Stimulated activated CD4-positive, alpha-beta T cell treated with anti-CD3 and anti-CD28 coated beads, Interleukin-4, amount 100 ng/mL, for 24 hours (primary cell): ENCODE data around the gene TTLL6.
A peak's percentile ranks its signal among the peaks of the same experiment; 100 is the strongest.

Experiments used
- DNase-seq: peaks from one replicate; pipeline ENCODE4 v3.0.0-alpha.2; 2020

The TTLL6 gene

GRCh38 chr17:48735062-48735351, 82.0 kb downstream of the TTLL6 start:
- no peak for DNase-seq

GRCh38 chr17:48734333-48735061, 82.5 kb downstream of the TTLL6 start:
- no peak for DNase-seq

GRCh38 chr17:48733632-48734328, 83.2 kb downstream of the TTLL6 start:
- DNase-seq = no peak

GRCh38 chr17:48732688-48733629, 84.1 kb downstream of the TTLL6 start:
- DNase-seq = no peak

- no peak for DNase-seq
Measured at GRCh38 chr17:48731355-48731754, 85.7 kb downstream of the TTLL6 start.

- DNase-seq = no peak
Measured at GRCh38 chr17:48730240-48730550, 86.8 kb downstream of the TTLL6 start.

GRCh38 chr17:48729335-48730239, 87.4 kb downstream of the TTLL6 start:
- DNase-seq = no peak

- peak; percentile 36 for DNase-seq
Measured at GRCh38 chr17:48728232-48729231, 88.5 kb downstream of the TTLL6 start, which contains the start of gene HOXB13. Gene HOXB13, minus strand, starts transcription at chr17:48728750. Its CDS starts 157 bp downstream, at chr17:48728593.

GRCh38 chr17:48727415-48728175, 89.4 kb downstream of the TTLL6 start:
- DNase-seq = no peak

- DNase-seq = no peak
Measured at GRCh38 chr17:48726916-48727286, 90.1 kb downstream of the TTLL6 start.

GRCh38 chr17:48726114-48726915, 90.7 kb downstream of the TTLL6 start:
- DNase-seq = no peak

GRCh38 chr17:48725288-48726064, 91.6 kb downstream of the TTLL6 start:
- no peak for DNase-seq

GRCh38 chr17:48725004-48725287, 92.1 kb downstream of the TTLL6 start:
- DNase-seq = no peak

- DNase-seq = peak; percentile 78
Measured at GRCh38 chr17:48724251-48725003, 92.6 kb downstream of the TTLL6 start.

GRCh38 chr17:48723423-48724250, 93.4 kb downstream of the TTLL6 start:
- no peak for DNase-seq

- no peak for DNase-seq
Measured at GRCh38 chr17:48722915-48723422, 94.1 kb downstream of the TTLL6 start, which contains the start of gene PRAC2. Gene PRAC2, plus strand, starts transcription at chr17:48723185. Its CDS starts 1,226 bp downstream, at chr17:48724411.
